Neural crest cell (in vitro differentiated cells): ENCODE results near the gene NME3. TPM values are rescaled to one million over a fixed set of nuclear protein-coding genes. Genes with fewer than 3 reads are reported as not detected.

Experiments
- DNase-seq: peaks from one replicate; pipeline ENCODE4 v3.0.0; 2021; ENCODE audit warnings: low read depth, mixed read lengths, low spot score
- H3K27ac Mint-ChIP-seq: one replicate; pipeline ENCODE4 v1.8.0; 2021; ENCODE audit warnings: mild to moderate bottlenecking, mixed read lengths; ENCODE audit not compliant: unreplicated experiment
- H3K27me3 Mint-ChIP-seq: 2 replicates; pipeline ENCODE4 v1.8.0; 2021; ENCODE audit warnings: low read depth, mild to moderate bottlenecking, mixed read lengths
- H3K36me3 Mint-ChIP-seq: 2 replicates; pipeline ENCODE4 v1.8.0; 2021; ENCODE audit warnings: low read depth, mild to moderate bottlenecking, mixed read lengths
- H3K4me1 Mint-ChIP-seq: 2 replicates; pipeline ENCODE4 v1.8.0; 2021; ENCODE audit warnings: mixed read lengths
- H3K4me3 Mint-ChIP-seq: one replicate; pipeline ENCODE4 v1.8.0; 2021; ENCODE audit warnings: mild to moderate bottlenecking, mixed read lengths
- H3K9me3 Mint-ChIP-seq: 2 replicates; pipeline ENCODE4 v1.8.0; 2021; ENCODE audit warnings: mixed read lengths
- total RNA-seq: library from RNA; stranded (reverse); gene quantifications from 2 replicates; pipeline ENCODE4 v1.2.1, GENCODE V29; 2021
- TF ChIP-seq, protein P1 (sequence below): fragments of 200-600 bp; sonication (generic); conservative IDR thresholded peaks from 2 replicates; pipeline ENCODE4 v1.5.0; 2021; ENCODE audit warnings: antibody characterized with exemption, mild to moderate bottlenecking

The NME3 gene
- total RNA-seq, 1 donor from 2014 or later: 35.0 TPM

GRCh38 chr16:1786242-1787055, 15.1 kb upstream of the NME3 start:
- H3K27ac Mint-ChIP-seq: no peak overlapping the region
- peaks cover 5% of the 10 kb centered on the region for H3K36me3 Mint-ChIP-seq
- no peak for DNase-seq
- no peak overlapping the region for H3K4me3 Mint-ChIP-seq
- peaks cover 4% of the 10 kb centered on the region for H3K27me3 Mint-ChIP-seq
- H3K4me1 Mint-ChIP-seq: peaks cover 18% of the 10 kb centered on the region
- H3K9me3 Mint-ChIP-seq: no peaks in the 10 kb centered on the region
- TF ChIP-seq, protein P1, sequence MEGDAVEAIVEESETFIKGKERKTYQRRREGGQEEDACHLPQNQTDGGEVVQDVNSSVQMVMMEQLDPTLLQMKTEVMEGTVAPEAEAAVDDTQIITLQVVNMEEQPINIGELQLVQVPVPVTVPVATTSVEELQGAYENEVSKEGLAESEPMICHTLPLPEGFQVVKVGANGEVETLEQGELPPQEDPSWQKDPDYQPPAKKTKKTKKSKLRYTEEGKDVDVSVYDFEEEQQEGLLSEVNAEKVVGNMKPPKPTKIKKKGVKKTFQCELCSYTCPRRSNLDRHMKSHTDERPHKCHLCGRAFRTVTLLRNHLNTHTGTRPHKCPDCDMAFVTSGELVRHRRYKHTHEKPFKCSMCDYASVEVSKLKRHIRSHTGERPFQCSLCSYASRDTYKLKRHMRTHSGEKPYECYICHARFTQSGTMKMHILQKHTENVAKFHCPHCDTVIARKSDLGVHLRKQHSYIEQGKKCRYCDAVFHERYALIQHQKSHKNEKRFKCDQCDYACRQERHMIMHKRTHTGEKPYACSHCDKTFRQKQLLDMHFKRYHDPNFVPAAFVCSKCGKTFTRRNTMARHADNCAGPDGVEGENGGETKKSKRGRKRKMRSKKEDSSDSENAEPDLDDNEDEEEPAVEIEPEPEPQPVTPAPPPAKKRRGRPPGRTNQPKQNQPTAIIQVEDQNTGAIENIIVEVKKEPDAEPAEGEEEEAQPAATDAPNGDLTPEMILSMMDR: no peak

DNA sequence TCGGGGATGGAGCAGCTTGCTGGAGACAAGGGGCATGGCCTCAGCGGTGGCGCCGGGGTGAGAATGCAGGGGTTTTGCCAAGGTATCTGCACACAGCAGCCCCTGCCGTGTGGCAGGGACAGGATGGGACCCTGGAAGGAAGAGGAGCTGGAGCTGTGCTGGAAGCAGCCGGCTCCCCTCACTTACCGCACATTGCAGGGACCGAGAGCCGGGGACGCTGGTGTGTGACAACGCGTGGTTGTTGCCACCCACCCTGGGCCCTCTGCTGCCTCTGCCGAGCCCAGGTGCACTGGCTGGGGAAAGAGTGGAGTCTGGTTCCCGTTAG, 14.5 kb upstream of the NME3 start:
- Mint-ChIP-seq H3K4me3 (peak overlapping the region; percentile 34), H3K4me1 (peaks cover 22% of the 10 kb centered on the region), H3K27ac (no peak overlapping the region), H3K27me3 (peaks cover 4% of the 10 kb centered on the region), H3K9me3 (no peaks in the 10 kb centered on the region), H3K36me3 (peaks cover 5% of the 10 kb centered on the region)
- no peak for DNase-seq
- TF ChIP-seq, protein P1: no peak

- Mint-ChIP-seq H3K9me3 (no peaks in the 10 kb centered on the region), H3K27me3 (peaks cover 4% of the 10 kb centered on the region), H3K36me3 (peaks cover 5% of the 10 kb centered on the region), H3K4me3 (peak overlapping the region; percentile 87), H3K27ac (no peak overlapping the region), H3K4me1 (peaks cover 22% of the 10 kb centered on the region)
- TF ChIP-seq, protein P1: no peak
- no peak for DNase-seq
Measured at GRCh38 chr16:1784977-1785845, 13.9 kb upstream of the NME3 start.

DNA sequence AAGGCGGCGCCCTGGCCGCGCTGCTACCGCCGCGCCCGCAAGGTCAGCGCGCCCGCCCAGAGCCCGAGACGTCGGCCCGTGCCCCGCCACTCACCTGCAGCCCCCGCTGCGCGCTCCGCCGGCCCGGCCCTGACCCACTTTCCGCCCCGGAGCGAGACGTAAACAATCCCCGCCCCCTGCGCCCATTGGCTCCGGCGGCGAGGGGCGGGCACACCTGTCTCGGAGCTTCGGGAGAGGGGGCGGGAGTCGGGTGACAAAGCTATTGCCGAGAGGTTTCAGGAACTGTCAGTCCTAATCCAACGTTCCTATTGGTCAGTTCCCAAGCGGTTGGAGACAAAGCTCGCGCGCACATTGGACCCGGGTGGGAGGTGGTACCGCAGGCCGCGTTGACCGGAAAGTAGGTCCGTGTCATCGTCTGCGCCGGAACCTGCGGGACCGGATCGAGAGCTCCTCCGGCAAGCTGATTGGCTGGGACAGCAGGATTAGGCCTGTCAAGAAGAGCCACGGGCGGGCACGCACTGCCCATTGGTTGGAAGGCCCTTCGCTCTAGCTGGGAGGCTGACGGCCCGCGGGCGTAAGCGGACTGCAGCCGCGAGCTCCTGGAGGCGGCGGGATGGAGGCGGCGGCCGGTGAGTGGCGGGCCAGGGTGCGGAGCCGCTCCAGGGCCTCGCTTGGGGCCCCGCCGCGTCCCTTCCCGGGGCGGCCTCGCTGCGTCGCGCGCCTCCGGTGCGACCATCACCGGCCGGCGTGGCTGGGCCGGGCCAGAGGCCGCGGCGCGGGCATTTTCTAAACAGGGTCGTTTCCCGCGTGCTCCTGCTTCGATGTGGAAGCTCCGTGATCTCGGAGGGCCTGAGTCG, 11.3 kb upstream of the NME3 start, which contains the start of the genes NUBP2 and SPSB3:
Gene NUBP2 (plus strand): TSS at position 553 of the 857 bp plus-strand sequence. CDS start 61 bp downstream, at position 614.
Gene SPSB3 (minus strand): TSS at position 164 of the 857 bp plus-strand sequence. CDS start 1,088 bp downstream, outside the sequence.
- TF ChIP-seq, protein P1: no peak
- Mint-ChIP-seq H3K4me3 (peak within 1 kb of the TSS; percentile 97), H3K27me3 (peaks cover 4% of the 10 kb centered on the region), H3K36me3 (peaks cover 5% of the 10 kb centered on the region), H3K4me1 (peaks cover 22% of the 10 kb centered on the region), H3K27ac (peak within 1 kb of the TSS; percentile 92), H3K9me3 (no peaks in the 10 kb centered on the region)
- DNase-seq: peak; percentile 95
